ENCODE results near the gene CIB1.
"Not testable (repeated sequence)": the region's sequence is repeated elsewhere in the genome, so short reads cannot be mapped to it uniquely, and the experiment has no call there.

Gene CIB1

GRCh38 chr15:90191794-90192509 lies 41.8 kb downstream of the CIB1 start:
- no peak for DNase-seq (ENCODE audit: extremely low read depth, low read depth)
- no peak for TF ChIP-seq CTCF (IDR thresholded peaks at IDR 0.05; ENCODE audit: low read depth, low read length, missing control alignments)
- H3K4me3 ChIP-seq (replicated peaks; ENCODE audit: low read depth, low read length): no peak overlapping the region

- no peak for TF ChIP-seq CTCF (IDR thresholded peaks at IDR 0.05; ENCODE audit: low read depth, low read length, missing control alignments)
- H3K4me3 ChIP-seq (replicated peaks; ENCODE audit: low read depth, low read length): no peak overlapping the region
- no peak for DNase-seq (ENCODE audit: extremely low read depth, low read depth)
Observed at GRCh38 chr15:90191344-90191687, 42.4 kb downstream of the CIB1 start.

- TF ChIP-seq CTCF (IDR thresholded peaks at IDR 0.05; ENCODE audit: low read depth, low read length, missing control alignments): no peak
- DNase-seq (ENCODE audit: extremely low read depth, low read depth): no peak
- H3K4me3 ChIP-seq (replicated peaks; ENCODE audit: low read depth, low read length): no peak overlapping the region
Observed at GRCh38 chr15:90190606-90191343, 43.0 kb downstream of the CIB1 start.

- no peak for TF ChIP-seq CTCF (IDR thresholded peaks at IDR 0.05; ENCODE audit: low read depth, low read length, missing control alignments)
- H3K4me3 ChIP-seq (replicated peaks; ENCODE audit: low read depth, low read length): no peak overlapping the region
Observed at GRCh38 chr15:90189781-90190467, 43.8 kb downstream of the CIB1 start.

GRCh38 chr15:90188914-90189748 lies 44.6 kb downstream of the CIB1 start:
- DNase-seq (ENCODE audit: extremely low read depth, low read depth): no peak
- H3K4me3 ChIP-seq (replicated peaks; ENCODE audit: low read depth, low read length): no peak overlapping the region

More at GRCh38 chr15:90189781-90190467, 43.8 kb downstream of the CIB1 start:
- DNase-seq (ENCODE audit: extremely low read depth, low read depth): no peak

GRCh38 chr15:90188065-90188464 lies 45.7 kb downstream of the CIB1 start:
- H3K4me3 ChIP-seq (replicated peaks; ENCODE audit: low read depth, low read length); DNase-seq (ENCODE audit: extremely low read depth, low read depth): not testable (repeated sequence)

More at GRCh38 chr15:90188914-90189748, 44.6 kb downstream of the CIB1 start:
- TF ChIP-seq CTCF (IDR thresholded peaks at IDR 0.05; ENCODE audit: low read depth, low read length, missing control alignments): no peak
